ENCODE measurements around the gene PLEKHA3. TPM values are rescaled to one million over a fixed set of nuclear protein-coding genes. Genes with fewer than 3 reads are reported as not detected.

PLEKHA3 gene
- total and polyA plus RNA-seq, 10 of the 15 experiments (the other 5 are each of a cell fraction or from before 2014, with no cell fraction given): 1.4 to 21.1 (median 7.4) TPM

DNA sequence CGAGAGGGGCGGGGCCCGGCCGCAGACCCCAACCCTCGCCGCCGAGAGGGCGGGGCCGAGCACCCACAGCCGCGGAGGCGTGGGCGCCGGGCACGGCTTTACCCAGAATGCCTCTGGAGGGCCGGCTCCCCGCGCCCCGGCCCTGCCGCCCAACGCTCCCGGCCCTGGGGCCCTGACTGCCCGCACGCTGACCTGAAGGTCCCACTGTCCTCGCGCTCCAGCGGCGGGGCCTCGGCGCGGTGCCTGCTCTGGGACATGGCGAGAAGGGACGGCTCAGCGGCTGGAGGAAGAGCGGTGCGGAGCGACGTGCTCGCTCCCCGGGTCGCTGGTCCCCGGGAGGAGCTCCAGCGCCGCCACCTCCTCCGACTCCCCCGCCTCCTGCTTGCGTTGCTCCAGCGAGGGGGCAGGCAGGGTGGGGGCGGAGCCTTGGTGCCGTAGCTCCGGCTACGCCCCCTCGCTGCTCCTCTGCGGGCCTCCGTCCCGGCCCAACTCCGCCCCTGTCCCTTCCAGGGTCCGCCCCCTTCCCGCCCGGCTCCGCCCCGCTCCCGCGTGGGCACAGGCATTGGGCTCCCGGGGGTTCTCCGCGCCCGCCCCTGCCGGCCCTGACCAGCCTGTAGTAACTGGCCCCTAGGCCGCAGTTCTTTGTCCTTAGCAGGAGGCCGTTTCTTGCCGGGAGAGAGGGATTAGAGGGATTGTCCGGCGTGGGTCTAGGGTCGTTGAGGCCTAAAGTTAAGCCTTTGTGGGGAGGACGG is 29.3 kb upstream of the PLEKHA3 start, which contains the start of the genes PJVK and PRKRA (continued):
- peak; percentile 18; the same call in 1 of the 2 replicates for TF ChIP-seq PAX5 (IDR thresholded peaks at IDR 0.05; ENCODE audit: borderline replicate concordance, low read depth, low read length)
- TF ChIP-seq E2F4 (IDR thresholded peaks at IDR 0.05; ENCODE audit: low read depth, low read length): no peak
- TF ChIP-seq NR2F1 (conservative IDR thresholded peaks at IDR 0.05): peak; percentile 77
- TF ChIP-seq SREBF1 (IDR thresholded peaks at IDR 0.05; ENCODE audit: low read length): no peak
- no peak for TF ChIP-seq REST (IDR thresholded peaks at IDR 0.05; ENCODE audit: low read depth, low read length)
- no peak for TF ChIP-seq HDAC2 (IDR thresholded peaks at IDR 0.05)
- peak; percentile 68; the same call in 1 of the 2 replicates for TF ChIP-seq CBFB (IDR thresholded peaks at IDR 0.05; ENCODE audit: low read depth)
- peak; percentile 37 for TF ChIP-seq SMAD1 (IDR thresholded peaks at IDR 0.05; ENCODE audit: low read depth, partially characterized antibody)
- TF ChIP-seq LARP7 (IDR thresholded peaks at IDR 0.05): peak; percentile 97
- no peak for TF ChIP-seq ZZZ3 (IDR thresholded peaks at IDR 0.05; ENCODE audit: control insufficient read depth, insufficient read length, low read depth)
- no peak for TF ChIP-seq NR2C2 (IDR thresholded peaks at IDR 0.05; ENCODE audit: borderline replicate concordance, control insufficient read depth, insufficient read length, low read depth)
- TF ChIP-seq NR2C1 (IDR thresholded peaks at IDR 0.05): no peak; the same call in 1 of the 2 replicates
- no peak for TF ChIP-seq YBX1 (IDR thresholded peaks at IDR 0.05)
- TF ChIP-seq, protein P1, sequence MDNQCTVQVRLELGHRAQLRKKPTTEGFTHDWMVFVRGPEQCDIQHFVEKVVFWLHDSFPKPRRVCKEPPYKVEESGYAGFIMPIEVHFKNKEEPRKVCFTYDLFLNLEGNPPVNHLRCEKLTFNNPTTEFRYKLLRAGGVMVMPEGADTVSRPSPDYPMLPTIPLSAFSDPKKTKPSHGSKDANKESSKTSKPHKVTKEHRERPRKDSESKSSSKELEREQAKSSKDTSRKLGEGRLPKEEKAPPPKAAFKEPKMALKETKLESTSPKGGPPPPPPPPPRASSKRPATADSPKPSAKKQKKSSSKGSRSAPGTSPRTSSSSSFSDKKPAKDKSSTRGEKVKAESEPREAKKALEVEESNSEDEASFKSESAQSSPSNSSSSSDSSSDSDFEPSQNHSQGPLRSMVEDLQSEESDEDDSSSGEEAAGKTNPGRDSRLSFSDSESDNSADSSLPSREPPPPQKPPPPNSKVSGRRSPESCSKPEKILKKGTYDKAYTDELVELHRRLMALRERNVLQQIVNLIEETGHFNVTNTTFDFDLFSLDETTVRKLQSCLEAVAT (IDR thresholded peaks at IDR 0.05): 0 out of 2 replicates have a peak, but pooled peaks have one; percentile 53
- no peak for TF ChIP-seq BCLAF1 (IDR thresholded peaks at IDR 0.05)
- TF ChIP-seq ETV6 (conservative IDR thresholded peaks at IDR 0.05 in 1 of 2, IDR thresholded peaks at IDR 0.05 in 1 of 2; ENCODE audit: borderline replicate concordance in 1 of 2, low read depth in 1 of 2): no peak
- TF ChIP-seq POLR2AphosphoS2 (IDR thresholded peaks at IDR 0.05; ENCODE audit: low read depth, low read length): peak; percentile 80
- peak; percentile 40; the same call in 1 of the 3 replicates for TF ChIP-seq POU2F2 (IDR thresholded peaks at IDR 0.05; ENCODE audit: borderline replicate concordance, low read depth, low read length)
- TF ChIP-seq NRF1 (conservative IDR thresholded peaks at IDR 0.05; ENCODE audit: low read depth, low read length): no peak
- no peak for TF ChIP-seq JUNB (IDR thresholded peaks at IDR 0.05)
- TF ChIP-seq MTA2 (IDR thresholded peaks at IDR 0.05; ENCODE audit: low read depth): no peak
- TF ChIP-seq GABPA (IDR thresholded peaks at IDR 0.05; ENCODE audit: low read depth): no peak

All from GM12878 (cell line).